Trophoblast cell (in vitro differentiated cells and primary cell): Measurements from ENCODE around the gene CACNA1C.
A peak's percentile ranks its signal among the peaks of the same experiment; 100 is the strongest.

Experiments used
- DNase-seq, 2 donors: peaks; one replicate each; pipeline ENCODE4 v3.0.0-alpha.2; 2016
- H2AFZ ChIP-seq: 2 replicates; pipeline ENCODE4 v1.6.1; 2013; ENCODE audit warnings: low read length, moderate library complexity, mild to moderate bottlenecking; ENCODE audit not compliant: insufficient read depth, poor library complexity
- H2AK5ac ChIP-seq: 2 replicates; pipeline ENCODE4 v1.6.1; 2013; ENCODE audit warnings: mild to moderate bottlenecking, low read length
- H2BK120ac ChIP-seq: 2 replicates; pipeline ENCODE4 v1.6.1; 2013; ENCODE audit warnings: low read length, mild to moderate bottlenecking, moderate library complexity; ENCODE audit not compliant: insufficient read depth, poor library complexity
- H2BK12ac ChIP-seq: 2 replicates; pipeline ENCODE4 v1.6.1; 2013; ENCODE audit warnings: mild to moderate bottlenecking, low read length, moderate library complexity
- H2BK5ac ChIP-seq: 2 replicates; pipeline ENCODE4 v1.6.1; 2013; ENCODE audit warnings: low read length, low read depth, moderate library complexity, mild to moderate bottlenecking; ENCODE audit not compliant: poor library complexity
- H3K14ac ChIP-seq: 2 replicates; pipeline ENCODE4 v1.6.1; 2013; ENCODE audit warnings: mild to moderate bottlenecking, low read length
- H3K18ac ChIP-seq: 2 replicates; pipeline ENCODE4 v1.6.1; 2013; ENCODE audit warnings: mild to moderate bottlenecking, low read length
- H3K23ac ChIP-seq: 2 replicates; pipeline ENCODE4 v1.6.1; 2013; ENCODE audit warnings: low read length
- H3K27ac ChIP-seq: 2 replicates; pipeline ENCODE4 v1.5.1; 2013; ENCODE audit warnings: low read depth, mild to moderate bottlenecking, inconsistent platforms, low read length, moderate library complexity
- H3K27me3 ChIP-seq: 2 replicates; pipeline ENCODE4 v1.6.1; 2013; ENCODE audit warnings: inconsistent platforms, mild to moderate bottlenecking, low read length, moderate library complexity; ENCODE audit not compliant: insufficient read depth
- H3K36me3 ChIP-seq, 2 experiments: 1 replicate in 1 of 2; 2 replicates in 1 of 2; pipeline ENCODE4 v1.6.1; 2013; ENCODE audit warnings: low read length in 2 of 2, mild to moderate bottlenecking in 2 of 2, moderate library complexity in 1 of 2; ENCODE audit not compliant: insufficient read depth in 2 of 2, control insufficient read depth in 1 of 2
- H3K4ac ChIP-seq: 2 replicates; pipeline ENCODE4 v1.6.1; 2013; ENCODE audit warnings: low read depth, mild to moderate bottlenecking, low read length, moderate library complexity
- H3K4me1 ChIP-seq, 2 experiments: 1 replicate in 1 of 2; 2 replicates in 1 of 2; pipeline ENCODE4 v1.6.1; 2013; ENCODE audit warnings: low read length in 2 of 2, mild to moderate bottlenecking in 2 of 2, moderate library complexity in 1 of 2; ENCODE audit not compliant: insufficient read depth in 2 of 2, control insufficient read depth in 1 of 2
- H3K4me2 ChIP-seq: 2 replicates; pipeline ENCODE4 v1.6.1; 2013; ENCODE audit warnings: inconsistent platforms, mild to moderate bottlenecking, low read length, moderate library complexity
- H3K4me3 ChIP-seq: 2 replicates; pipeline ENCODE4 v1.5.1; 2013; ENCODE audit warnings: mild to moderate bottlenecking, low read depth, low read length, inconsistent platforms
- H3K79me1 ChIP-seq: one replicate; pipeline ENCODE4 v1.6.1; 2013; ENCODE audit warnings: low read length
- H3K79me2 ChIP-seq: 2 replicates; pipeline ENCODE4 v1.6.1; 2013; ENCODE audit warnings: low read length, mild to moderate bottlenecking; ENCODE audit not compliant: control insufficient read depth, insufficient read depth, poor library complexity
- H3K9ac ChIP-seq: 2 replicates; pipeline ENCODE4 v1.6.1; 2013; ENCODE audit warnings: mild to moderate bottlenecking, low read length
- H3K9me3 ChIP-seq: 2 replicates; pipeline ENCODE4 v1.6.1; 2013; ENCODE audit warnings: low read depth, mild to moderate bottlenecking, control low read depth, inconsistent platforms, low read length; ENCODE audit not compliant: insufficient read depth
- H4K12ac ChIP-seq: 2 replicates; pipeline ENCODE4 v1.6.1; 2013; ENCODE audit warnings: low read depth, mild to moderate bottlenecking, low read length, moderate library complexity
- H4K8ac ChIP-seq: 2 replicates; pipeline ENCODE4 v1.6.1; 2013; ENCODE audit warnings: low read depth, mild to moderate bottlenecking, low read length, moderate library complexity
- H4K91ac ChIP-seq: one replicate; pipeline ENCODE4 v1.6.1; 2013; ENCODE audit warnings: low read depth, mild to moderate bottlenecking, low read length, moderate library complexity
- WGBS: extraction: QIAGEN DNeasy Blood & Tissue Kit; methylation state at CpG from one replicate; pipeline ENCODE4 v1.1.7; 2013; ENCODE audit warnings: missing lambda C conversion rate; ENCODE audit not compliant: insufficient read length, insufficient coverage; ENCODE audit errors: extremely low coverage; 5-methylcytosine and 5-hydroxymethylcytosine counted together

Gene CACNA1C

GRCh38 chr12:2267703-2268470 lies 215.1 kb downstream of the CACNA1C start:
- WGBS = no CpG with 5 or more reads among the region's 13 CpGs

GRCh38 chr12:2268471-2269286 lies 215.9 kb downstream of the CACNA1C start:
- peaks cover under 1% of the 10 kb centered on the region for H3K9me3 ChIP-seq
- peak; percentile 66 to 88 for DNase-seq
- no peaks in the 10 kb centered on the region for H3K36me3 ChIP-seq
- H3K27ac ChIP-seq = no peak overlapping the region
- no peak overlapping the region for H2BK12ac ChIP-seq
- H3K79me1 ChIP-seq = no peaks in the 10 kb centered on the region
- H2BK5ac ChIP-seq = no peak overlapping the region
- H3K79me2 ChIP-seq = no peaks in the 10 kb centered on the region
- no peak overlapping the region for H3K23ac ChIP-seq
- H3K4me1 ChIP-seq = peaks cover 24 to 28% of the 10 kb centered on the region in 2 experiments
- peak overlapping the region; percentile 24 for H3K14ac ChIP-seq
- H2BK120ac ChIP-seq = peak overlapping the region; percentile 14
- peak overlapping the region; percentile 53 for H2AK5ac ChIP-seq
- H3K9ac ChIP-seq = no peak overlapping the region
- no peak overlapping the region for H3K4me2 ChIP-seq
- no peak overlapping the region for H3K18ac ChIP-seq
- WGBS = no CpG with 5 or more reads among the region's 18 CpGs
- no peak overlapping the region for H3K4ac ChIP-seq
- no peak overlapping the region for H4K91ac ChIP-seq
- H4K12ac ChIP-seq = no peak overlapping the region
- no peak overlapping the region for H4K8ac ChIP-seq
- no peaks in the 10 kb centered on the region for H3K27me3 ChIP-seq
- H3K4me3 ChIP-seq = no peak overlapping the region
- no peak overlapping the region for H2AFZ ChIP-seq

More at GRCh38 chr12:2267703-2268470, 215.1 kb downstream of the CACNA1C start:
- Histone ChIP-seq H3K79me2 (no peaks in the 10 kb centered on the region), H3K9ac (no peak overlapping the region), H4K12ac (no peak overlapping the region), H3K4me3 (no peak overlapping the region), H4K91ac (no peak overlapping the region), H3K79me1 (no peaks in the 10 kb centered on the region), H2BK120ac (no peak overlapping the region), H3K27me3 (no peaks in the 10 kb centered on the region), H2AK5ac (peak overlapping the region; percentile 28), H3K4me2 (no peak overlapping the region), H3K27ac (no peak overlapping the region), H3K14ac (no peak overlapping the region), H2BK5ac (no peak overlapping the region), H3K9me3 (no peaks in the 10 kb centered on the region), H2AFZ (no peak overlapping the region), H2BK12ac (no peak overlapping the region), H4K8ac (no peak overlapping the region), H3K36me3 (no peaks in the 10 kb centered on the region), H3K4ac (no peak overlapping the region), H3K23ac (no peak overlapping the region), H3K4me1 (peaks cover 25 to 29% of the 10 kb centered on the region in 2 experiments), H3K18ac (no peak overlapping the region)
- DNase-seq = peak; percentile 74 to 77

- Histone ChIP-seq H3K79me1 (no peaks in the 10 kb centered on the region), H3K27ac (no peak overlapping the region), H3K4me3 (no peak overlapping the region), H2BK5ac (no peak overlapping the region), H3K4me2 (no peak overlapping the region), H3K14ac (no peak overlapping the region), H2BK120ac (no peak overlapping the region), H2BK12ac (no peak overlapping the region), H3K9ac (no peak overlapping the region), H4K8ac (no peak overlapping the region), H4K91ac (no peak overlapping the region), H3K23ac (no peak overlapping the region), H2AK5ac (no peak overlapping the region), H3K9me3 (peaks cover 3% of the 10 kb centered on the region), H4K12ac (no peak overlapping the region), H2AFZ (no peak overlapping the region), H3K36me3 (no peaks in the 10 kb centered on the region), H3K79me2 (no peaks in the 10 kb centered on the region), H3K4ac (no peak overlapping the region), H3K27me3 (no peaks in the 10 kb centered on the region), H3K18ac (no peak overlapping the region), H3K4me1 (peaks cover 7 to 10% of the 10 kb centered on the region in 2 experiments)
- DNase-seq = no peak
- WGBS = no CpG with 5 or more reads among the region's 6 CpGs
Measured at GRCh38 chr12:2270846-2271245, 218.1 kb downstream of the CACNA1C start.

- Histone ChIP-seq H2AFZ (no peak overlapping the region), H3K27me3 (no peaks in the 10 kb centered on the region), H3K9ac (no peak overlapping the region), H3K79me1 (no peaks in the 10 kb centered on the region), H3K23ac (no peak overlapping the region), H2AK5ac (no peak overlapping the region), H3K9me3 (peaks cover 3% of the 10 kb centered on the region), H3K18ac (no peak overlapping the region), H3K4ac (no peak overlapping the region), H3K14ac (no peak overlapping the region), H2BK12ac (no peak overlapping the region), H3K4me2 (no peak overlapping the region), H3K4me1 (peaks cover 7 to 10% of the 10 kb centered on the region in 2 experiments), H4K91ac (no peak overlapping the region), H2BK5ac (no peak overlapping the region), H2BK120ac (no peak overlapping the region), H4K12ac (no peak overlapping the region), H3K27ac (no peak overlapping the region), H4K8ac (no peak overlapping the region), H3K4me3 (no peak overlapping the region), H3K36me3 (no peaks in the 10 kb centered on the region), H3K79me2 (no peaks in the 10 kb centered on the region)
- WGBS = no CpG with 5 or more reads among the region's 4 CpGs
- no peak for DNase-seq
Measured at GRCh38 chr12:2271961-2272360, 219.2 kb downstream of the CACNA1C start.
